ENCODE measurements around the gene ZNF285.
"Not testable (repeated sequence)": the region's sequence is repeated elsewhere in the genome, so short reads cannot be mapped to it uniquely, and the experiment has no call there.

ZNF285 gene

DNA sequence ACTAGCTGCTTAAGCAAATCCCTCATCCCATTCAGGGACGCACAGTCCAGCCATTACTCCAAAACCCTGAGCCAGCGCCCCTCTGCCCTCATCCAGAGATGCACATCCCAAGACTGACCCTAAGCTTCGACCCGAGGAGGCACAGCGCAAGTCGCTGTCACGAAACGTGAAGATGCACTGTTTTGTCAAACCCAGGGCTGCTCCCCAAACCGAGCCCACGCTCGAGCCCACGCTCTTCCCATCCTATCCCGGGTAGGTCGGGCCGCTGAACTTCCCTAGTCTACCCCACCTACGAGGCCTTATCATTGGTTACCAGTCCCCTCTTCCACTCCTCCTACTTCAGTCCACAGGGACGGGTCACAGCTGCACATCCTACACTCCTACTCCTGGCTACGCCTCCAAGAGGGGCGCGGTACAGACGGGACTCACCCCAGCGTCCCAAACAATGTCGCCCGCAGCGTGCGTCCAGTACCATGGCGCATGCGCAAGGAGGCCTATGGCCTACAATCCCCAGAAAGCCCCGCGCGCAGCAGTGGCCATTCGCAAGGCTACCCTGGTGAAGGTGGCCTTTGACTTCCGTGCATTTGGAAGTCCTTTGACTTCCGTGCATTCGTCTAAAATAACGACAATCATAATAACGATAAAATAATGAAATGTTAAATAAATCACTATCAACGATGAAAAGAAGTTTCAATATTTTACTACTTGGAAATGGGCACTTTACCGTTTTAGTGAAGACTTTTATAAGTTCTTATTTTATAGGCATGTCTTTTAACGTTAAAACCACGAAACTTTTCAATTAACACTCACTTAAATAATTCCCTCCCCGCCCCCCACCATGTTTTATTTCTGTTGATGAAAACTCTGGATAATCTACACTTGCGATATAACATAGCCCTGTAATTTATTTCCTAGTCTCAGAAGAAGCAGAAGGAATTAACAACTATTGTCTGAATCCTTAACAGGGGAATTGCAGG is at the start of gene ZNF285:
ZNF285 (minus strand) TSS at position 470 of the 977 bp plus-strand sequence. CDS start 4,395 bp downstream, outside the sequence.
- no peak for DNase-seq

DNA sequence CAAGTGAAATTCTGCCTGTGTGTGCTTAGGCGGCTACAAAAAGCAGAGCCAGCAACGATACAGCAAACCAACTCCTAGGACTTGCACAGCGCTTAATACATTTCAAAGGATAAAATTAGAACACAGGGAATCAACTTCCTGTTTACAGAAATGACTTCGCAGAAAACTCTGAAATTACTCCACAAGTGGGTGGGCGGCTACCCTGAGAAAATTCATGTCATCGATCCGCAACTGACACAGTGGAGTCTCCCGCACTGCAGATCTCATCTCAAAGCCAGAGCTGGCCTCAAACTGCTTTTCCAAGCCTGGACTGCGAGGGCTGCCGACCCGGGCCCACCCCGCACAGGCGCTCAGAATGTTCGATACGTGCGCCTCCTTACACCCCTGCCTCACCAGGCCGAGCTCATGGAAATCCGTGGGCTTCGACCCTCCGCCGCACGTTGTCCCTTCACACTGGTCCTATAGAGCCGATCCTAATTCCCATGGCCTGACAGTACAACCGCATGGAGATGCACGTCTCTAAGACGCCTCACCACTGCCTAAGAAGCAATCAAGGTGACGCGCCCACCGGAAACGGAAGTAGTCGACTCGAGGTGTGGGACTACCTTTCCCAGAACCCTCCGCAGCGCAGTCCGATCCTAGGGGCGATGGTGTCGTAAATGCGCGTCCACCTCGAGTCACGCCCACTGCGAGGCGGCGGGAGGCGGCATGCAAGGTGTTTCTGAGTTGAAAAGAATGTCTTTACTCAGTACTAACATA is 46.7 kb upstream of the ZNF285 start, which contains the start of gene ZNF229:
ZNF229 (minus strand) TSS at position 557 of the 759 bp plus-strand sequence. CDS start 5,625 bp downstream, outside the sequence.
- DNase-seq = peak; percentile 12 to 57 (median 23)

DNA sequence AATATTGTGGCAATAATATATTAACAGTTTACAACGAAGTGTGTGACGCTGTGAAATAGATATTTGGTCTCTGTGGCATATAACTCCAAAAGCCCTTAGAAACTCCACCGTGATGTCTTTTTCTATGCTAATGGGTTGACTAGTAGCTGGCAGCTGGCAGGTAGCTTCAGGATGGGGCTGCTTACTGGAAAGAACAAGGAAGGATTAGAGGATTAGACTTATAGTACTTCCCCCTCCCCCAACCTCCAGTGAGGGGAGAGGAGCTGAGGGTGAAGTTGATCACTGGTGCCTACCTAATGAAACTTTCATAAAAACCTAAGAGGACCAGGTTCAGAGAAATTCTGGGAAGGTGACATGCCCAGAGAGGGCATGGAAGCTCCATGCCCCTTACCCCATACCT is 37.0 kb upstream of the ZNF285 start:
- DNase-seq = no peak

DNA sequence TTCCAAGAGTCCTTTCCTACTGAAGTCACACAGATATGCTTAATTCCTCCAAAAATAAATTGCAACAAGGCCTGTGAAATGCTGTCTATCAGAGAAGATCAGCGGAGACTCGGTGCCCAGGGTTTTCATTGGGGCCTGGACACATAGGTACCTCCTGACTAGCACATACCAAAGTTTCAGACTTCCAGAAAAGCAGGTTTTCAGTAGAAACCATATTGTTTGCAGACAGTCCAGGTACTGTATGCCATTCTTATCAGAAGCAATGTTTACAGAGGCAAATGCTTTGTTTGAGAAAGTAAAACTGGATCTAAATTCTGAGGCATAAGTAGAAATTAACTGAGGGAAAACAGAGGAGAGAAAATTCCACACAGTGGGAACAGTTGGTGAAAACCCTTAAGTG is 34.0 kb upstream of the ZNF285 start:
- no peak for DNase-seq

DNA sequence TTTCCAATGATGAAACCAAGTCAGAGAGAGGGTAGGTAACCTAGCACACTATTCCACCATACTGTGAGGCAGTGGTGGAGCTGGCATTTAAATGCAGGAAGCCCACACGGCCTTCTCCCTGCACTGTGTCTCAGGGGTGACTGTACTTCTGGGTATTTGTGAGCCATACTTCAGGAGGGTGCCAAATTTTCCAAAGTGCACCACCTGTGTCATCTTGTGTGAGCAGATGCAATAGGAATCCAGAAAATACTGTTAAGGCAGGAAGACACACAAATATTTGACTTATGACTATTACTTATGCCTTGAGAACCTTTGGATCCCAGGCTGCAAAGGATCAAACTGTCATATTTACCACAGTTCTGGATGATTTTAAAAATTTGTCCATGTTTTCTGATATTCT is 29.5 kb upstream of the ZNF285 start:
- no peak for DNase-seq

DNA sequence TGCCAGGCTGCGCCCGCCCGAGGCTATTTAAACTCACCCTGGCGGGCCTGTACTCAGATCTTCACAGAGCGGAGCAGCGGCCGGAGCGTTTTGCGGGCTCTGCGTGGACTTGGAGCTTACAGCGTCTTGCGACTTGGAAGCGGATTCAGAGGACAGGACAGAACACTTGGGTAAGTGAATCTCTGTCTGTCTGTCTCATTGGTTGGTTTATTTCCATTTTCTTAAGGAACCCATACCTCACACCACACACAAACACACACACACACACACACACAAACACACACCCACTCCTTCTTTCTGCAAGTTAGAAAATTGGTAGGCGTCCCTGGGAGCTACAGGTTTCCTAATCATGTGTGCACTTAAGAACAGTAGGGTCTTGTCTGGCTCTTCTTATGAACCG is 14.1 kb upstream of the ZNF285 start:
- not testable (repeated sequence) for DNase-seq

DNA sequence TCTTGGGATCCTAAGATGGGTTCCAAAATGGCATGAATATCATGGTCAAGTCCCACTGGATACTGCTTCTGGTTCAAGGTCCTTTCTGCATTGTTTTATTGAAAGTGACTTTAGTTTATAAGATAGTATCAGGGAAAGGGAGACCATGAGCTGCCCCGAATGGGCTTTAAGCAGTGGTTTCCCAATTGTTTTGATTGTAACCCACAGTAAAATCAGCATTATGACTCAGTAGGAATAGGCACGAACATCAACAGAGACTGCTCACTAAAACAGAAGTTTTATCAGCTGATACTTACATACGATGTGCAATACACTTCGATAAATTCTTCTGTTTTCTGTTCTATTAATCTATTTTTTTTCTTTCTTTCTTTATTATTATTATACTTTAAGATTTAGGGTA is 12.1 kb downstream of the ZNF285 start:
- not testable (repeated sequence) for DNase-seq

DNA sequence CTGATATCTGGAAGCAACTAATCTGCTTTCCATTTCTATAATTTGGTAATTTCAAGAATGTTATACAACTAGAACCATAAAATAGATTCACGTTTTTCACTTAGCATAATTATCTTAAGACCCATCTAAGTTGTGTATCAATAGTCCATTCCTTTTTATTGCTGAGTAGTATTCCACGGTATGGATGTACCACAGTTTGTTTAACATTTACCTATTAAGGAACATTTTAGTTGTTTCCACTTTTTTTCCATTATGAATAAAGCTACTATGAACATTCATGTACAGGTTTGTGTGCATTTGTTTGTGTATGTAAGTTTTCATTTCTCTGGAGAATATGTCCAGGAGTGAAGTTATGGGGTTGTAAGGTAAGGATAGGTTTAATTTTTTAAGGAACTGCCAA is 26.6 kb downstream of the ZNF285 start:
- DNase-seq = no peak

DNA sequence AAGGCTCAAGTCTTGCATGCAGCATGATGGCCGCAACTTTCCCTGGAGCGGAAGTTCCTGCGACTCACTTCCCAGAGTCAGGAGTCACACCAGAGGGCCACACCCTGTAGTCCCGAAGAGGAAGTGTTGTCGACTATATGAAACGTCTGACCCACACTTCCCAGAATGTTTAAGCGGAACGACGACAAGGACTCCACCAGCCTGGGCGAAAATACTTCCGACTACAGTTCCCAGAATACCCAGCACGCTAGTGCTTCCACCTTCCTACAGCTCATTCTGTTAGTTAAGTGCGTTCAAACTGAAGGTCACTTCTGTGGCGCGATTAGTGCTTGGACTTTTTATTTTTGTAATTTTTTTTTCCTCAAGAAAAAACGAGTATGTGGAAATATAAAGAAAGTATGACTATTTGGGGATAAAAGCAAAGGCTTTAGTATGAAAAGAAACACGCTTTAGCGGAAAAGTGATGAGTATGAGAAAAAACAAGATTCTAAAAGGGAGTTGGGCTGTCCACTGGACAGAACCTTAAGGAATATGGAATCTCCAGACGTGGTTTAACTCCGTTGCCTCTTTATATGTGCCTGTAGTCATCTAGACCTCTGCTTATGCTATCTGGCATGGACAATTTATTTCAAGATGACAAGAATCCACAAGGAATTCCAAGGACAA is 29.5 kb downstream of the ZNF285 start:
- no peak for DNase-seq

DNA sequence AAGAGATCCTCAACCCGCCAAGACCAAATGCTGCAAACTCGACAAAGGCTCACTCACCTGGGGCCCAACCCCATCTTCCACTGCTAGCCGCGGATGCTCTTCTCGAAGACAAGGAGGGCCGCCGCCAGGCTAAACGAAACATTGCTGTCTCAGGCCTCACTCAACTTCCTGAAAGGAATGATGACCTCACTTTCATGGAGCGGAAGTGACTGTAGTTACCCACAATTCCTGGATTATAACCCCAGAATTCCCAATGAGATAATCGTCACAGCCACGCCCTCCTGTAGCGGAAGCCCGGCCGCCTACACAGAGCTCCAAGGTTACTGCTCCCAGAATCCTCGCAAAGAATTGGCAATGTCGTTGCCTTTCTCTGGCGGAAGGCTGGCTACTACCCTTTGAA is 34.4 kb downstream of the ZNF285 start:
- DNase-seq = no peak

DNA sequence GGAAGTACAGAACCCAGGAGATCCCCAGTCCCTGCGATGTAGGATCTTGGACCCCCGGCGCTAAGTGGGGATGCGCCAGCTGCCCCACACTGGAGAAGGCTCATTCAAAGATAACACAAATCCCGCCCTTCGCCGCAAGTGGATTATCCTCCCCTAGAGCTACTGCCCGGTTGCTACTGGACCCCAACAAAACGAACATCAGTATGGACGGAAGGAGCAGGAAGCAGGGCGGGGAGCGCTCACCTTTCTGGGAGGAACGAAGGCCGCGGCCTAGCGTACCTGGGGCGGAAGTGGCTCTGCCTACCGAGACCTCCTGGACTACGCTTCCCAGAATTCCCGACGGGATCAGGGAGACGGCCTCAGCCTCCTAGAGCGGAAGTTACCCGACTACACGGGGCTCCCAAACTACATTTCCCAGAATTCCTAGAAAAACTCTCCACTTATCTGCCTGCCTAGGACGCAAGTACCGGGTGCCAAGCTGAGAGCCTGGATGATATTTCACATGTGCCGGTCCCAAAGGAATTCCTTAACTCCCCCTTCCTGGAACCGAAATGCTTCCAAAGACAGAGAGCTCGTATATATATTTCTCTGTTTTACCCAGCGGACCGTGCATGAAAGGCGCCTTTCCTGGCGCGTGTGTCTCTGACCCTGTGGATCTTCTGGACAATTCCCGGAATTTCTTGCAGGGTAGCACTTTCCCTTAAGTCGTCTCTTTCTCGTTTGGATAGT is 44.9 kb downstream of the ZNF285 start, which contains the start of gene ZNF112:
ZNF112 (minus strand) TSS at position 298 of the 729 bp plus-strand sequence. CDS start 16,141 bp downstream, outside the sequence.
- no peak for DNase-seq

DNA sequence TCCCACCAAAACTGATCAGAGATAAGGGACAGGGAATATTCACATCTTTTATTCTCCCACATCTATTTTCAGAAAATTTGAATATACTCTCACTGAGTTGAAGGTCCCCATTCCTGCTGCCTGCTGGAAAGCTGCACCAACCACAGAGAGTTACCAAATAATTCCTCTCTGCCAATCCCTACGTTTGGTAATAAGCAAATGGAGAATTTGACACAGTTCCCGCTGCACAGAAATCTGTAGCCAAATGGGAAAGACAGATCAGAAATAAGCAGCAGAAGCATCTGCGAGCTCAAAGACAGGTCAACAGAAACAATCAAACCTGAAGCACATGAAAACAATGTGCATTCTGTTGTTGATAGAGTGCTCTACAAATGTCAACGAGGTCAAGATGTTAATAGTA is 54.9 kb downstream of the ZNF285 start:
- DNase-seq = no peak

DNA sequence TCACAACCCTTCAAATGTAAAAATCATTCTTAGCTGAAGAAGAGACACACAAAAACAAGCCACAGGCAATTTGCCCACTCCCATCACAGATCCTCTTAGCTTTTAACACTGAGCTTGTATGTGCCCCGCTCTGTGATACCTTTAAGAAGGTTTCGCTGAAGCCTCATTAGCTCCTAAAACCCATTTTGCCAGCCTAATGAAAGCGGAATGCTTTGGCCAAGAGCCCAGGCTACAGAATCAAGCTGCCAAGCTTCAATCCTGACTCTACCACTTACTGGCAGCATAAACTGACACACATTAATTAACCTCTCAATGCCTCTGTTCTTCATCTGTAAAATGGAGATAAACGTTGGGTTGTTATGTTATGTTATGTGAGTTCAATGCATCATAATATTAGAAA is 55.4 kb downstream of the ZNF285 start:
- no peak for DNase-seq

DNA sequence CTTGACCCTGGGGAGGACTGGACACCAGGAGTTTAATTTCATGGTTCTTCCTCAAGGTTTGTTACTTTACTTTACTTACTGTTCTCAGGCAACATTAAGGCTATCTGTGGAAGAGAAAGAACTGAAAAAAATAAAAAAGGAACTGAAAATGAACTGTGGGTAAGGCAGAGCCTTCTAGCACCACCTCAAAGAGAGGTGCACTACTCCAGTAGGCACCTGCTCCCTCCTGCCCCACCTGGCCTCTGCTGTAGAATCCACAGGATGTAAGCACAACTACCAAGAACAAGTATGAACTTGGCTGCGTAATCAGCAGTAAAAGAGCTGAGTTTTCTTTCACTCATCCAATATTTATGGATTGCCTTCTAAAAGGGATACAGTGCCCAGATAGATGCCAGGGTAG is 57.2 kb downstream of the ZNF285 start:
- DNase-seq = no peak

DNA sequence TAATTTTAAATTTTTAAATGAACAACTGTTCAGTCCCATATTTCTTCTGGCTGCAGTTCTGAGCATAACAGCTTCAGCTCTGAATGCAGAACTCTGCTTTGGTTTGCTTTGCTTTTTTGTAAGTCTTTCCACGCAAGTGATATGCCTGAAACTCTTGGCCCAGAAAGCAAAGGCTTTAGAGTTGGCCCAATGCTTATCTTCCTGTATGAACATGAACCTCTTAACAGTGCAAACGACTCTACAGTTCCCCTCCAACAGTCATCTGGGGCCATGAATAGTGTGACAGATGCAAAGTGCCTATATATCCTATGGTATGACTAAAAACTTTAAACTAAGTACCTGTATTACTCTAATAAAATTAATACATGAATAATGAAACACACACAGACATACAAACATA is 59.6 kb downstream of the ZNF285 start:
- DNase-seq = no peak

DNA sequence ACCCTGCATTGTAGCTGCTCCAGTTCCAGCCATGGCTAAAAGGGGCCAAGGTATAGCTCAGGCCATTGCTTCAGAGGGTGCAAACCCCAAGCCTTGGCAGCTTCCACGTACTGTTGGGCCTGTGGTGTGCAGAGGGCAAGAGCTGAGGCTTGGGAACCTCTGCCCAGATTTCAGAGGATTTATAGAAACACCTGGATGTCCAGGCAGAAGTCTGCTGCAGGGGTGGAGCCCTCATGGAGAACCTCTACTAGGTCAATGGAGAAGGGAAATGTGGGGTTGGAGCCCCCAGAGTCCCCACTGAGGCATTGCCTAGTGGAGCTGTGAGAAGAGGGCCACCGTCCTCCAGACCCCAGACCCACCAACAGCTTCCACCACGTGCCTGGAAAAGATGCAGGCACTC is 66.8 kb downstream of the ZNF285 start:
- not testable (repeated sequence) for DNase-seq
